ENCODE results near the gene USP53.
"Not testable (repeated sequence)": the region's sequence is repeated elsewhere in the genome, so short reads cannot be mapped to it uniquely, and the experiment has no call there.

Gene USP53

DNA sequence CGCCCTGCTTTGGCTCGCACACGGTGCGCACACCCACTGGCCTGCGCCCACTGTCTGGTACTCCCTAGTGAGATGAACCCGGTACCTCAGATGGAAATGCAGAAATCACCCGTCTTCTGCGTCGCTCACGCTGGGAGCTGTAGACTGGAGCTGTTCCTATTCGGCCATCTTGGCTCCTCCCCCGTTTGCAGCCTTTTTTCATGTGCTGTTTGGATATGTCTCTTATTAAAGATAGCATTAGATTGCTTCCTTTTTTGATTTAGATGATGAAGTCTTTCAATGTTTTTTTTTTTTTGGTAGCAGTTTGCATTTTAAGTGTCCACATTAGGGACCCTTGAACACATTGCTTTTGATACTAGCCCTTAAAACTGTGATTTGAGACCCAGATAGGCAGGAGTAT is 67.4 kb downstream of the USP53 start:
- not testable (repeated sequence) for H3K36me3 Mint-ChIP-seq; H3K27ac Mint-ChIP-seq; DNase-seq (ENCODE audit: low spot score in 2 of 2); ATAC-seq; H3K4me3 Mint-ChIP-seq; H3K4me1 Mint-ChIP-seq; H3K9me3 Mint-ChIP-seq

GRCh38 chr4:119281393-119281792 is 68.9 kb downstream of the USP53 start:
- Mint-ChIP-seq H3K4me1 (peaks cover 7% of the 10 kb centered on the region), H3K4me3 (no peak overlapping the region), H3K36me3 (no peaks in the 10 kb centered on the region), H3K9me3 (no peaks in the 10 kb centered on the region), H3K27ac (no peak overlapping the region)
- no peak for DNase-seq (ENCODE audit: low spot score in 2 of 2)
- ATAC-seq = no peak

GRCh38 chr4:119284876-119285780 is 72.6 kb downstream of the USP53 start:
- ATAC-seq = no peak
- DNase-seq (ENCODE audit: low spot score in 2 of 2) = no peak
- Mint-ChIP-seq H3K27ac (peak overlapping the region; percentile 8), H3K36me3 (no peaks in the 10 kb centered on the region), H3K9me3 (no peaks in the 10 kb centered on the region), H3K4me1 (peaks cover 7% of the 10 kb centered on the region), H3K4me3 (peak overlapping the region; percentile 26)

- ATAC-seq = no peak
- H3K4me3 Mint-ChIP-seq = no peak overlapping the region
- no peaks in the 10 kb centered on the region for H3K9me3 Mint-ChIP-seq
- H3K36me3 Mint-ChIP-seq = no peaks in the 10 kb centered on the region
- H3K4me1 Mint-ChIP-seq = peaks cover 7% of the 10 kb centered on the region
- H3K27ac Mint-ChIP-seq = no peak overlapping the region
- DNase-seq (ENCODE audit: low spot score in 2 of 2) = no peak
Measured at GRCh38 chr4:119286377-119287002, 74.0 kb downstream of the USP53 start.

DNA sequence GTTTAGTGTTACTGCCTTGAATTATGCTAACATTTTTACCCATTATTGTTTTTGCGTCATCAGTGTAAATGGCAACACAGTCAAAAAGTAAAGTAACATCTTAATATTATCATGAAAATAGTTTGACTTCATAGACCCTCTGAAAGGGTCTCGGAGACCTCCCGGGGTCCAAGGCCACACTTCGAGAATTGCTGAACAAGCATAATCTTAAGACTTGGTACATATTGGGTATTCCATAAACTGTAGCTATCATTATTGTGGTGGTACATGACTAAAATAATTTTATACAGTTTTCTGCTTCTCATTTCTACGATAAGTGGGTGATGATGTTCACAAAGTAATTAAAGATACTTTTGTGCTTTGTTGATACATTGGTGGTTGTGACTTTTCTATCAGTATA is 76.8 kb downstream of the USP53 start:
- no peak overlapping the region for H3K4me3 Mint-ChIP-seq
- no peak overlapping the region for H3K27ac Mint-ChIP-seq
- ATAC-seq (no peak), DNase-seq (ENCODE audit: low spot score in 2 of 2) (no peak)
- peaks cover 7% of the 10 kb centered on the region for H3K4me1 Mint-ChIP-seq
- peaks cover 6% of the 10 kb centered on the region for H3K36me3 Mint-ChIP-seq
- no peaks in the 10 kb centered on the region for H3K9me3 Mint-ChIP-seq

- DNase-seq (ENCODE audit: low spot score in 2 of 2) (no peak), ATAC-seq (no peak)
- H3K27ac Mint-ChIP-seq = no peak overlapping the region
- no peaks in the 10 kb centered on the region for H3K9me3 Mint-ChIP-seq
- H3K4me3 Mint-ChIP-seq = no peak overlapping the region
- H3K36me3 Mint-ChIP-seq = peaks cover 6% of the 10 kb centered on the region
- H3K4me1 Mint-ChIP-seq = no peaks in the 10 kb centered on the region
Measured at GRCh38 chr4:119290598-119290997, 78.1 kb downstream of the USP53 start.

- Mint-ChIP-seq H3K36me3 (peaks cover 56% of the 10 kb centered on the region), H3K4me1 (peaks cover 14% of the 10 kb centered on the region), H3K9me3 (no peaks in the 10 kb centered on the region), H3K27ac (peak overlapping the region; percentile 10), H3K4me3 (no peak overlapping the region)
- ATAC-seq (no peak), DNase-seq (ENCODE audit: low spot score in 2 of 2) (no peak)
Measured at GRCh38 chr4:119296356-119296755, 83.8 kb downstream of the USP53 start.

DNA sequence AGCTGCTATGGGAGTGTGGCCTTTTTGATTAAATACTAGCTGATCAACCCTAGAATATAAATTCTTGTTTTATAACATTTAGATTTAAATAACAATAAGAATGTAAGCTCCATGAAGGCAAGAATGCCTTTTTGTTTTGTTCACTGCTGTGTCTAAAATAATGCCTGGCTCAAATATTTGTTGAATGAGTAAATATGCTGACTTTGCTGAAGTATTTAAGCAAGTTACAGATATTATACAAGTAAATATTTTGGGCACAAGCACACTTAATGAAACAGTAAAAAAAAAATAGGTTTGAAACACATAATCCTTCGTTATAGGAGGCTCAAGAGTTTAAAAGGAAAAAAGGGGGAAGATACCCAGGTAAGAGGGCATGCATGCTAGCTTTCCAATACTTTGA is 85.3 kb downstream of the USP53 start:
- no peak for DNase-seq (ENCODE audit: low spot score in 2 of 2)
- peaks cover 50% of the 10 kb centered on the region for H3K36me3 Mint-ChIP-seq
- peak overlapping the region; percentile 99 for H3K4me3 Mint-ChIP-seq
- no peaks in the 10 kb centered on the region for H3K9me3 Mint-ChIP-seq
- ATAC-seq = no peak
- H3K27ac Mint-ChIP-seq = no peak overlapping the region
- H3K4me1 Mint-ChIP-seq = peaks cover 18% of the 10 kb centered on the region

GRCh38 chr4:119299260-119299671 is 86.8 kb downstream of the USP53 start:
- Mint-ChIP-seq H3K4me1 (peaks cover 18% of the 10 kb centered on the region), H3K4me3 (peak overlapping the region; percentile 99), H3K9me3 (no peaks in the 10 kb centered on the region), H3K36me3 (peaks cover 50% of the 10 kb centered on the region), H3K27ac (peak overlapping the region; percentile 99)
- ATAC-seq (peak; percentile 3), DNase-seq (ENCODE audit: low spot score in 2 of 2) (no peak)

DNA sequence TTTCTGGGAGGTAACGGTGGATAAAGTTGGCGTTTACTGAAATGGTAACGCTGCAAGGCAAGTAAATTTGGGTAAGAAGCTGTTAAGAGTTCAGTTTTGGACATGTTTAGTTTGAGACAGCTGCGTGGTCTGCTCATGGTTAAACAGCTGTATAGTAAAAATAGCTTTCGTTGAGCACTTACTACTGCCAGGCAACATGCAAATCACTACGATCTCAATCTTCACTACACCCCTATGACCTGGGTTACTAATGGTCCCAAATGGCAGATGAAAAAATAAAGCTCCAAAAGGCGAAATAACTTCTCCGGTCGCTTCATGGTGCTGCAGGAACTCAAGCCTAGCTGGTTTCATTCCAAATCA is 87.2 kb downstream of the USP53 start:
- Mint-ChIP-seq H3K4me1 (peaks cover 18% of the 10 kb centered on the region), H3K27ac (peak overlapping the region; percentile 99), H3K4me3 (peak overlapping the region; percentile 99), H3K9me3 (no peaks in the 10 kb centered on the region), H3K36me3 (peaks cover 50% of the 10 kb centered on the region)
- ATAC-seq = no peak
- no peak for DNase-seq (ENCODE audit: low spot score in 2 of 2)

- Mint-ChIP-seq H3K4me1 (peaks cover 18% of the 10 kb centered on the region), H3K36me3 (peaks cover 50% of the 10 kb centered on the region), H3K4me3 (peak overlapping the region; percentile 99), H3K9me3 (no peaks in the 10 kb centered on the region), H3K27ac (peak overlapping the region; percentile 99)
- ATAC-seq (peak; percentile 99), DNase-seq (ENCODE audit: low spot score in 2 of 2) (peak; percentile 90 to 94)
Measured at GRCh38 chr4:119300101-119300978, 87.8 kb downstream of the USP53 start.

DNA sequence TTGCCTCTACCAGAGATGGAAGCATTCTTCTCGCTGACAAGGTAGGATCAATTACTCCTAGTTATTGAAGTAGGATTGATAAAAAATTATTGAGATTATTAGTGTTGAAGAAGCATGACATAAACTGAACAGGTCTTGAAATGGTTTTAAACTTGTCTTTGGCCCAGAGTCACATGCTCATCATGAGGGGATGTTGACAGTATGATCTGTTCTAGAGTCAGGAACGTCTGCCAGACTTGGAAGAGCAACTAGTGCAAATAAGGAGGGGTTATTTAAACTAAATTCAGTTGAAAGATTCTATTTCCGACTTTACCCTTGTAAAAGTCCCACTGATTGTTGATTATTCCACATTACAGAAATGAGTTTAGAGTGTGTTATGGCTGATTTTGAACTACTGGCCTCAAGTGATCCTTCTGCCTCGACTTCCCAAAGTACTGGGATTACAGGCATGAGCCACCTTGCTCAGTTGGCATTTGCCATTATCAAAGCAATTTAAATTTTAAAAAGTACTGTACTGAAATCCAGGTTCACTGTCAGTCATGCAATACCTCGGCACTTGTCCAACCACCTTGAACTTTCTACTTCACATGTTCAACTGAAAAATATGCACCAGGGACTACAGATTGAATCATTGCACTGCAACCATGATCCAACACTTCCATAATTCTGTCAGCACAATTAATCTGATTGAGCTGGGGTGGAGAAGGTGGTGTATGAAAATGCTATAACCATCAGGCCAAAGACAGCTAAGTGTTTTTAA is 89.7 kb downstream of the USP53 start:
- DNase-seq (ENCODE audit: low spot score in 2 of 2) = no peak
- Mint-ChIP-seq H3K27ac (peak overlapping the region; percentile 30), H3K36me3 (peaks cover 35% of the 10 kb centered on the region)

DNA sequence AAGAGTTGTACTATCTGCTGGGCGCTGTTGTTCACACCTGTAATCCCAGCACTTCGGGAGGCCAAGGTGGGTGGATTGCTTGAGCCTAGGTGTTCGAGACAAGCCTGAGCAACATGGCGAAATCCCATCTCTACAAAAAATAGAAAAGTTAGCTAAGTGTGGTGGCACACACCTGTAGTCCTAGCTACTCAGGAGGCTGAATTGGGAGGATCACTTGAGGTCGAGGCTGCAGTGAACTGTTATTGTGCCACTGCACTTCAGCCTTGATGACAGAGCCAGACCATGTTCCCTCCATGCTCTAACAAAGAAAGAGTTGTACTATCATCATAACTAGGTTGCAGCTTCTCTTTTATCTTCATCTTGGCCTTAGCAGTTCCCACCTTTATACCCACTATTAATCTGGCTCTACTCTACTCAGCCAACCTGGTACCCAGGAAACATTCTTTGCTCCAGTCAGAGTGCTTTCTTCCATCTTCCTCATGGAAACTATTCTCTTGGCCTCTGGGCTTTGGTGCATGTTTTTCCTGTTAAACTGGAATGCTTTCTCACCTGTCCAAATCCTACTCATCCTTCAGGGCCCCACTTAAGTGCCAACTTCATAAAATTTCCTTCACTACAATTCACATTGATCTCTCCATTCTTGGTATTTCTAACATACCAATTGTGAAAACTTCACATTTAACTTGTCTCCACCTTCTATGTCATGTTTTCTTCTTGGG is 91.2 kb downstream of the USP53 start:
- Mint-ChIP-seq H3K4me3 (no peak overlapping the region), H3K27ac (no peak overlapping the region), H3K9me3 (no peaks in the 10 kb centered on the region), H3K36me3 (peaks cover 20% of the 10 kb centered on the region), H3K4me1 (peaks cover 10% of the 10 kb centered on the region)
- DNase-seq (ENCODE audit: low spot score in 2 of 2) (no peak), ATAC-seq (no peak)

More for the DNA sequence above, 89.7 kb downstream of the USP53 start:
- Mint-ChIP-seq H3K4me3 (no peak overlapping the region), H3K9me3 (no peaks in the 10 kb centered on the region), H3K4me1 (peaks cover 12% of the 10 kb centered on the region)
- no peak for ATAC-seq

- Mint-ChIP-seq H3K4me1 (peaks cover 4% of the 10 kb centered on the region), H3K27ac (no peak overlapping the region), H3K9me3 (no peaks in the 10 kb centered on the region), H3K4me3 (no peak overlapping the region), H3K36me3 (peaks cover 13% of the 10 kb centered on the region)
- DNase-seq (ENCODE audit: low spot score in 2 of 2) (no peak), ATAC-seq (no peak)
Measured at GRCh38 chr4:119304431-119304830, 91.9 kb downstream of the USP53 start.

Data from stimulated activated effector memory CD8-positive, alpha-beta T cell treated with anti-CD3 and anti-CD28 coated beads, Interleukin-12 subunit alpha, Interleukin-12 subunit beta, amount 100 ng/mL, for 72 hours (primary cell).